ENCODE results near the gene APOBEC3B.

- TF ChIP-seq CTCF (IDR thresholded peaks at IDR 0.05; ENCODE audit: low read length) (no peak), EZH2 (IDR thresholded peaks at IDR 0.05; ENCODE audit: borderline replicate concordance, low read length) (no peak)
Observed at GRCh38 chr22:38968801-38969200, 13.3 kb upstream of the APOBEC3B start.

All from OCI-LY1 (cell line).